Immature natural killer cell (primary cell): ENCODE results near the gene KRTAP5-1. TPM values are rescaled to one million over a fixed set of nuclear protein-coding genes. Genes with fewer than 3 reads are reported as not detected.
"Not testable (repeated sequence)": the region's sequence is repeated elsewhere in the genome, so short reads cannot be mapped to it uniquely, and the experiment has no call there.

Experiments used
- DNase-seq, 3 donors: peaks; one replicate each; pipeline ENCODE4 v3.0.0; 2022; ENCODE audit warnings: mixed read lengths in 1 of 3
- H3K27ac Mint-ChIP-seq, 6 donors: one replicate each; pipeline ENCODE4 v1.8.0; 2020; ENCODE audit warnings: mixed read lengths in 6 of 6, mild to moderate bottlenecking in 5 of 6, inconsistent platforms in 4 of 6, moderate library complexity in 3 of 6
- H3K27me3 Mint-ChIP-seq, 3 donors: one replicate each; pipeline ENCODE4 v1.8.0; 2020 to 2021; ENCODE audit warnings: low read depth in 3 of 3, mild to moderate bottlenecking in 3 of 3, mixed read lengths in 3 of 3, moderate library complexity in 3 of 3, inconsistent platforms in 1 of 3
- H3K36me3 Mint-ChIP-seq, 3 donors: one replicate each; pipeline ENCODE4 v1.8.0; 2020; ENCODE audit warnings: mixed read lengths in 3 of 3, inconsistent platforms in 2 of 3, mild to moderate bottlenecking in 2 of 3
- H3K4me1 Mint-ChIP-seq, 2 donors: one replicate each; pipeline ENCODE4 v1.8.0; 2020; ENCODE audit warnings: inconsistent platforms in 2 of 2, mild to moderate bottlenecking in 2 of 2, mixed read lengths in 2 of 2, moderate library complexity in 1 of 2
- H3K4me3 Mint-ChIP-seq, 5 donors: one replicate each; pipeline ENCODE4 v1.8.0; 2020; ENCODE audit warnings: mild to moderate bottlenecking in 5 of 5, mixed read lengths in 5 of 5, inconsistent platforms in 3 of 5, moderate library complexity in 3 of 5
- H3K9me3 Mint-ChIP-seq, 6 donors: one replicate each; pipeline ENCODE4 v1.8.0; 2020; ENCODE audit warnings: mild to moderate bottlenecking in 6 of 6, mixed read lengths in 6 of 6, inconsistent platforms in 4 of 6, moderate library complexity in 3 of 6
- polyA plus RNA-seq, 3 donors: library from polyadenylated mRNA; unstranded; fragments of 300-500 nt; fragmentation: Illumina TruSeq; gene quantifications; one replicate each; pipeline ENCODE4 v1.2.3, GENCODE V29; 2021

KRTAP5-1 gene
- polyA plus RNA-seq, 3 donors from 2014 or later = not detected

- H3K4me3 Mint-ChIP-seq = no peak overlapping the region
- peaks cover 1 to 5% of the 10 kb centered on the region in 2 donors for H3K4me1 Mint-ChIP-seq
- H3K27me3 Mint-ChIP-seq = peaks cover 4 to 15% (median 4%) of the 10 kb centered on the region in 3 donors
- H3K27ac Mint-ChIP-seq = no peak overlapping the region
- H3K36me3 Mint-ChIP-seq = no peaks in the 10 kb centered on the region
- DNase-seq = no peak
- H3K9me3 Mint-ChIP-seq = no peaks in the 10 kb centered on the region
These were observed 33.1 kb upstream of the KRTAP5-1 start for GRCh38 chr11:1618231-1618630.

GRCh38 chr11:1608363-1608762 is 23.3 kb upstream of the KRTAP5-1 start, which contains the start of gene KRTAP5-3:
Gene KRTAP5-3, minus strand, starts transcription at chr11:1608463. Its CDS starts 78 bp downstream, at chr11:1608385.
- H3K4me3 Mint-ChIP-seq = no peak within 1 kb of the TSS
- peaks cover 0 to 2% (median 0%) of the 10 kb centered on the region in 6 donors for H3K9me3 Mint-ChIP-seq
- no peak for DNase-seq
- no peaks in the 10 kb centered on the region for H3K36me3 Mint-ChIP-seq
- H3K27ac Mint-ChIP-seq = no peak within 1 kb of the TSS
- no peaks in the 10 kb centered on the region for H3K4me1 Mint-ChIP-seq
- peaks cover 2 to 15% (median 4%) of the 10 kb centered on the region in 3 donors for H3K27me3 Mint-ChIP-seq

- peaks cover 0 to 18% (median 2%) of the 10 kb centered on the region in 3 donors for H3K27me3 Mint-ChIP-seq
- not testable (repeated sequence) for H3K36me3 Mint-ChIP-seq, DNase-seq, H3K9me3 Mint-ChIP-seq, H3K4me3 Mint-ChIP-seq, H3K27ac Mint-ChIP-seq, H3K4me1 Mint-ChIP-seq
These were observed 22.8 kb upstream of the KRTAP5-1 start for GRCh38 chr11:1607901-1608300.

GRCh38 chr11:1607156-1607845 is 22.2 kb upstream of the KRTAP5-1 start:
- not testable (repeated sequence) for H3K4me1 Mint-ChIP-seq, DNase-seq, H3K36me3 Mint-ChIP-seq, H3K27ac Mint-ChIP-seq, H3K9me3 Mint-ChIP-seq, H3K4me3 Mint-ChIP-seq
- H3K27me3 Mint-ChIP-seq = peaks cover 0 to 21% (median 2%) of the 10 kb centered on the region in 3 donors

GRCh38 chr11:1605923-1606322 is 20.8 kb upstream of the KRTAP5-1 start:
- H3K27ac Mint-ChIP-seq = peak overlapping the region in 1 of 6 donors; percentile 37

GRCh38 chr11:1604711-1605110 is 19.6 kb upstream of the KRTAP5-1 start:
- no peaks in the 10 kb centered on the region for H3K9me3 Mint-ChIP-seq
- no peak for DNase-seq
- H3K27ac Mint-ChIP-seq = no peak overlapping the region
- H3K4me1 Mint-ChIP-seq = no peaks in the 10 kb centered on the region
- no peaks in the 10 kb centered on the region for H3K36me3 Mint-ChIP-seq
- peaks cover 1 to 24% (median 5%) of the 10 kb centered on the region in 3 donors for H3K27me3 Mint-ChIP-seq
- H3K4me3 Mint-ChIP-seq = no peak overlapping the region

More at GRCh38 chr11:1605923-1606322, 20.8 kb upstream of the KRTAP5-1 start:
- H3K9me3 Mint-ChIP-seq, H3K36me3 Mint-ChIP-seq, H3K4me1 Mint-ChIP-seq, DNase-seq: not testable (repeated sequence)
- peaks cover 0 to 24% (median 3%) of the 10 kb centered on the region in 3 donors for H3K27me3 Mint-ChIP-seq
- H3K4me3 Mint-ChIP-seq = peak overlapping the region in 2 of 5 donors; percentile 13 to 44

- no peak overlapping the region for H3K27ac Mint-ChIP-seq
- H3K36me3 Mint-ChIP-seq = no peaks in the 10 kb centered on the region
- no peaks in the 10 kb centered on the region for H3K4me1 Mint-ChIP-seq
- H3K4me3 Mint-ChIP-seq = no peak overlapping the region
- peaks cover 1 to 24% (median 6%) of the 10 kb centered on the region in 3 donors for H3K27me3 Mint-ChIP-seq
- DNase-seq = no peak
- no peaks in the 10 kb centered on the region for H3K9me3 Mint-ChIP-seq
These were observed 19.1 kb upstream of the KRTAP5-1 start for GRCh38 chr11:1604181-1604580.

GRCh38 chr11:1603629-1604028 is 18.5 kb upstream of the KRTAP5-1 start:
- H3K27ac Mint-ChIP-seq = no peak overlapping the region
- H3K4me1 Mint-ChIP-seq = no peaks in the 10 kb centered on the region
- no peaks in the 10 kb centered on the region for H3K9me3 Mint-ChIP-seq
- DNase-seq = no peak
- peaks cover 1 to 24% (median 6%) of the 10 kb centered on the region in 3 donors for H3K27me3 Mint-ChIP-seq
- H3K4me3 Mint-ChIP-seq = no peak overlapping the region
- no peaks in the 10 kb centered on the region for H3K36me3 Mint-ChIP-seq

- H3K4me3 Mint-ChIP-seq, DNase-seq, H3K27ac Mint-ChIP-seq: not testable (repeated sequence)
These were observed 16.6 kb upstream of the KRTAP5-1 start for GRCh38 chr11:1601663-1602062.

GRCh38 chr11:1600626-1601025 is 15.5 kb upstream of the KRTAP5-1 start:
- H3K4me1 Mint-ChIP-seq = no peaks in the 10 kb centered on the region
- no peak overlapping the region for H3K4me3 Mint-ChIP-seq
- H3K9me3 Mint-ChIP-seq = no peaks in the 10 kb centered on the region
- no peak for DNase-seq
- H3K27ac Mint-ChIP-seq = no peak overlapping the region
- peaks cover 1 to 19% (median 8%) of the 10 kb centered on the region in 3 donors for H3K27me3 Mint-ChIP-seq
- no peaks in the 10 kb centered on the region for H3K36me3 Mint-ChIP-seq

More at GRCh38 chr11:1601663-1602062, 16.6 kb upstream of the KRTAP5-1 start:
- not testable (repeated sequence) for H3K9me3 Mint-ChIP-seq, H3K36me3 Mint-ChIP-seq, H3K4me1 Mint-ChIP-seq
- peaks cover 1 to 21% (median 9%) of the 10 kb centered on the region in 3 donors for H3K27me3 Mint-ChIP-seq

- Mint-ChIP-seq H3K27ac (no peak overlapping the region), H3K9me3 (no peaks in the 10 kb centered on the region), H3K36me3 (no peaks in the 10 kb centered on the region), H3K4me1 (no peaks in the 10 kb centered on the region), H3K27me3 (peaks cover 1 to 23% (median 13%) of the 10 kb centered on the region in 3 donors), H3K4me3 (no peak overlapping the region)
- DNase-seq = no peak
These were observed 13.7 kb upstream of the KRTAP5-1 start for GRCh38 chr11:1598816-1599215.

- H3K4me1 Mint-ChIP-seq, DNase-seq, H3K36me3 Mint-ChIP-seq, H3K9me3 Mint-ChIP-seq, H3K4me3 Mint-ChIP-seq, H3K27ac Mint-ChIP-seq: not testable (repeated sequence)
- peaks cover 1 to 23% (median 13%) of the 10 kb centered on the region in 3 donors for H3K27me3 Mint-ChIP-seq
These were observed 13.3 kb upstream of the KRTAP5-1 start for GRCh38 chr11:1598406-1598805.

GRCh38 chr11:1597994-1598380 is 12.9 kb upstream of the KRTAP5-1 start, which contains the start of gene KRTAP5-2:
Gene KRTAP5-2, minus strand, starts transcription at chr11:1598294. Its CDS starts 44 bp downstream, at chr11:1598250.
- H3K27ac Mint-ChIP-seq = no peak within 1 kb of the TSS
- H3K4me3 Mint-ChIP-seq = no peak within 1 kb of the TSS
- DNase-seq = no peak
- H3K36me3 Mint-ChIP-seq = no peaks in the 10 kb centered on the region
- peaks cover 1 to 20% (median 13%) of the 10 kb centered on the region in 3 donors for H3K27me3 Mint-ChIP-seq
- no peaks in the 10 kb centered on the region for H3K4me1 Mint-ChIP-seq
- no peaks in the 10 kb centered on the region for H3K9me3 Mint-ChIP-seq

- Mint-ChIP-seq H3K4me1 (no peaks in the 10 kb centered on the region), H3K27ac (no peak overlapping the region), H3K27me3 (peaks cover 1 to 18% (median 13%) of the 10 kb centered on the region in 3 donors), H3K9me3 (no peaks in the 10 kb centered on the region), H3K4me3 (no peak overlapping the region), H3K36me3 (no peaks in the 10 kb centered on the region)
- DNase-seq = no peak
These were observed 12.4 kb upstream of the KRTAP5-1 start for GRCh38 chr11:1597331-1597993.
